Retinal pigment epithelial cell (primary cell): Measurements from ENCODE around the gene CC2D1A.
"Not testable (repeated sequence)": the region's sequence is repeated elsewhere in the genome, so short reads cannot be mapped to it uniquely, and the experiment has no call there.

Experiments
- DNase-seq: peaks from one replicate; pipeline ENCODE4 v3.0.0-alpha.2; 2010; ENCODE audit warnings: low read depth
- H3K4me3 ChIP-seq: 2 replicates; pipeline ENCODE4 v1.5.1; 2011; ENCODE audit warnings: mild to moderate bottlenecking, low read length, control low read depth, moderate library complexity
- CTCF ChIP-seq: conservative IDR thresholded peaks from 2 replicates; pipeline ENCODE4 v1.5.1; 2011; ENCODE audit warnings: low read depth, low read length, control low read depth, inconsistent platforms

Gene CC2D1A

GRCh38 chr19:13920940-13921747 lies 15.1 kb downstream of the CC2D1A start:
- no peak overlapping the region for H3K4me3 ChIP-seq
- DNase-seq: no peak
- no peak for TF ChIP-seq CTCF

- DNase-seq, H3K4me3 ChIP-seq: not testable (repeated sequence)
Measured at GRCh38 chr19:13922118-13922517, 16.1 kb downstream of the CC2D1A start.

GRCh38 chr19:13923194-13923987 lies 17.4 kb downstream of the CC2D1A start:
- H3K4me3 ChIP-seq: no peak overlapping the region
- DNase-seq: no peak
- TF ChIP-seq CTCF: no peak

- H3K4me3 ChIP-seq: no peak overlapping the region
- DNase-seq: no peak
- TF ChIP-seq CTCF: no peak
Measured at GRCh38 chr19:13926010-13926409, 20.0 kb downstream of the CC2D1A start.

GRCh38 chr19:13926715-13927114 lies 20.7 kb downstream of the CC2D1A start:
- no peak for TF ChIP-seq CTCF
- no peak for DNase-seq
- H3K4me3 ChIP-seq: no peak overlapping the region

- H3K4me3 ChIP-seq: no peak overlapping the region
- TF ChIP-seq CTCF: no peak
- no peak for DNase-seq
Measured at GRCh38 chr19:13929340-13929739, 23.3 kb downstream of the CC2D1A start.

- H3K4me3 ChIP-seq: no peak overlapping the region
- TF ChIP-seq CTCF: no peak
- no peak for DNase-seq
Measured at GRCh38 chr19:13929956-13930355, 24.0 kb downstream of the CC2D1A start.
